ENCODE measurements around the gene SEC23A. TPM values are rescaled to one million over a fixed set of nuclear protein-coding genes. Genes with fewer than 3 reads are reported as not detected.

Gene SEC23A
- total and polyA plus RNA-seq, 2 of the 13 experiments (the other 11 are each of a cell fraction or from before 2014, with no cell fraction given), result 403 to 887 TPM

GRCh38 chr14:39055786-39056474 is 47.1 kb downstream of the SEC23A start:
- Histone ChIP-seq H2AFZ (ENCODE audit: low read length) (no peak overlapping the region), H4K20me1 (ENCODE audit: insufficient read depth, low read length) (peaks cover 3% of the 10 kb centered on the region; the same call in 1 of the 2 replicates), H3K36me3 (replicated peaks in 1 of 2; ENCODE audit: control insufficient read depth in 1 of 2, insufficient read depth in 2 of 2, low read length in 2 of 2) (peaks cover 58 to 93% of the 10 kb centered on the region in 2 experiments), H3K9ac (ENCODE audit: insufficient read depth, low read depth, low read length) (no peak overlapping the region), H3K79me2 (ENCODE audit: insufficient read depth, low read length) (peaks cover 3% of the 10 kb centered on the region), H3K4me2 (ENCODE audit: low read depth, low read length) (no peak overlapping the region), H3K27ac (ENCODE audit: extremely low read length, insufficient read depth, low read length) (no peak overlapping the region), H3K4me1 (ENCODE audit: insufficient read depth, low read length) (0 out of 2 replicates have a peak, but pooled peaks cover 4% of the 10 kb centered on the region), H3K27me3 (ENCODE audit: control insufficient read depth in 1 of 2, insufficient read depth in 2 of 2, low read length in 2 of 2) (no peaks in the 10 kb centered on the region), H3K4me3 (replicated peaks in 1 of 3; ENCODE audit: insufficient read depth in 1 of 3, low read depth in 2 of 3, low read length in 3 of 3) (no peak overlapping the region), H3K9me3 (ENCODE audit: low read length) (peaks cover 20% of the 10 kb centered on the region)
- intact Hi-C loops (cut with micrococcal nuclease; ENCODE audit: unreplicated experiment), result no loop called here
- ChIA-PET POLR2A (interaction anchor here (1.5 kb wide), 1 partner anchor 30 kb away, joined by 3 read pairs; no protein-coding TSS in a partner anchor), CTCF (ENCODE audit: low intra/inter-chr PET ratio, low total read pairs) (no interaction called here)
- no TSS peak for BruUV-seq (replicated peaks)
- in situ Hi-C loops (cut with HindIII; ENCODE audit: extremely low pct_ligation_motif_present, low pct_unique_long_range_greater_than_20kb), result no loop called here
- WGBS (ENCODE audit: low lambda C conversion rate), result 88% methylated on average over 10 of the region's 10 CpGs
- ATAC-seq, result peak; percentile 46
- no peak for FAIRE-seq
- no peak for DNase-seq (ENCODE audit: low spot score)
- peak; percentile 16; the same call in 1 of the 2 replicates for TF ChIP-seq CHD4 (IDR thresholded peaks at IDR 0.05; ENCODE audit: borderline replicate concordance, low read length)
- TF ChIP-seq KAT8 (CRISPR knock-in tag; IDR thresholded peaks at IDR 0.05), result no peak
- TF ChIP-seq ZNF556 (CRISPR knock-in tag; IDR thresholded peaks at IDR 0.05; ENCODE audit: borderline replicate concordance), result peak; percentile 29; the same call in 1 of the 2 replicates
- peak; percentile 61; the same call in 1 of the 2 replicates for TF ChIP-seq POLR2AphosphoS2 (IDR thresholded peaks at IDR 0.05; ENCODE audit: low read depth, low read length)
- TF ChIP-seq ARHGAP35 (CRISPR knock-in tag; IDR thresholded peaks at IDR 0.05; ENCODE audit: borderline replicate concordance), result no peak
- TF ChIP-seq ZNF713 (CRISPR knock-in tag; IDR thresholded peaks at IDR 0.05), result no peak
- no peak for TF ChIP-seq FIP1L1 (IDR thresholded peaks at IDR 0.05; ENCODE audit: borderline replicate concordance, insufficient read depth, low read depth, low read length)
- TF ChIP-seq EED (CRISPR knock-in tag; IDR thresholded peaks at IDR 0.05), result 0 out of 2 replicates have a peak, but pooled peaks have one; percentile 63
- TF ChIP-seq RBM22 (optimal IDR thresholded peaks at IDR 0.05; ENCODE audit: low read length), result peak; percentile 85
- TF ChIP-seq ZNF224 (CRISPR knock-in tag; IDR thresholded peaks at IDR 0.05), result no peak
- no peak for TF ChIP-seq GABPB1 (CRISPR knock-in tag; IDR thresholded peaks at IDR 0.05)
- no peak for TF ChIP-seq XRCC5 (optimal IDR thresholded peaks at IDR 0.05; ENCODE audit: low read length)
- peak; percentile 99 for TF ChIP-seq ZNF280D (CRISPR knock-in tag; IDR thresholded peaks at IDR 0.05)
- 0 out of 2 replicates have a peak, but pooled peaks have one; percentile 34 for TF ChIP-seq SOX13 (IDR thresholded peaks at IDR 0.05)
- TF ChIP-seq SOX13 (CRISPR knock-in tag; conservative IDR thresholded peaks at IDR 0.05 in 1 of 2, IDR thresholded peaks at IDR 0.05 in 1 of 2), result no peak
- TF ChIP-seq SRY (CRISPR knock-in tag; IDR thresholded peaks at IDR 0.05), result no peak
- no peak for TF ChIP-seq ISL2 (CRISPR knock-in tag; IDR thresholded peaks at IDR 0.05)
- TF ChIP-seq ZNF33B (CRISPR knock-in tag; IDR thresholded peaks at IDR 0.05), result no peak
- TF ChIP-seq HNF1B (CRISPR knock-in tag; IDR thresholded peaks at IDR 0.05), result no peak
